Measurements from ENCODE around the gene SLC35A5. TPM values are rescaled to one million over a fixed set of nuclear protein-coding genes. Genes with fewer than 3 reads are reported as not detected.

SLC35A5 gene
- total and polyA plus RNA-seq, 2 donors (not counting 1 experiment from before 2014, with no cell fraction given) = 35.3 to 70.4 TPM

GRCh38 chr3:112604536-112604935, 42.7 kb downstream of the SLC35A5 start:
- no peaks in the 10 kb centered on the region for H4K20me1 ChIP-seq (ENCODE audit: control insufficient read depth, extremely low read depth, insufficient read depth, low read length)
- no peak overlapping the region for H2AFZ ChIP-seq (ENCODE audit: low read length)
- peak overlapping the region; percentile 45 for H3K4me2 ChIP-seq (ENCODE audit: extremely low read depth, insufficient read depth, low read length)
- peaks cover 6% of the 10 kb centered on the region for H3K4me1 ChIP-seq (ENCODE audit: control insufficient read depth, extremely low read depth, insufficient read depth, low read length)
- no peak for TF ChIP-seq EZH2 (IDR thresholded peaks at IDR 0.05; ENCODE audit: low read length, missing control alignments)
- H3K9me3 ChIP-seq (ENCODE audit: control insufficient read depth, insufficient read depth, low read depth, low read length) = no peaks in the 10 kb centered on the region
- peak; percentile 91 to 94 for DNase-seq (ENCODE audit: low read depth in 2 of 2)
- H3K27ac ChIP-seq (ENCODE audit: insufficient read depth, low read length) = peak overlapping the region; percentile 59
- no peak overlapping the region for H3K4me3 ChIP-seq (replicated peaks in 1 of 4; ENCODE audit: control extremely low read depth in 1 of 4, insufficient read depth in 1 of 4, low read depth in 3 of 4, low read length in 4 of 4)
- no peaks in the 10 kb centered on the region for H3K27me3 ChIP-seq (ENCODE audit: control insufficient read depth, insufficient read depth, low read length)
- H3K79me2 ChIP-seq (ENCODE audit: control insufficient read depth, insufficient read depth, low read length) = no peaks in the 10 kb centered on the region
- H3K36me3 ChIP-seq (ENCODE audit: control insufficient read depth, insufficient read depth, low read length) = peaks cover 3% of the 10 kb centered on the region
- H3K9ac ChIP-seq (ENCODE audit: insufficient read depth, low read length) = no peak overlapping the region

GRCh38 chr3:112605285-112605684, 43.4 kb downstream of the SLC35A5 start:
- H3K9me3 ChIP-seq (ENCODE audit: control insufficient read depth, insufficient read depth, low read depth, low read length) = no peaks in the 10 kb centered on the region
- H3K4me2 ChIP-seq (ENCODE audit: extremely low read depth, insufficient read depth, low read length) = peak overlapping the region; percentile 45
- no peaks in the 10 kb centered on the region for H3K79me2 ChIP-seq (ENCODE audit: control insufficient read depth, insufficient read depth, low read length)
- peak; percentile 95 to 99 for DNase-seq (ENCODE audit: low read depth in 2 of 2)
- no peak overlapping the region for H2AFZ ChIP-seq (ENCODE audit: low read length)
- H3K27me3 ChIP-seq (ENCODE audit: control insufficient read depth, insufficient read depth, low read length) = no peaks in the 10 kb centered on the region
- TF ChIP-seq CTCF (conservative IDR thresholded peaks at IDR 0.05 in 1 of 2, IDR thresholded peaks at IDR 0.05 in 1 of 2; ENCODE audit: low read depth in 1 of 2, low read length in 2 of 2) = no peak
- H4K20me1 ChIP-seq (ENCODE audit: control insufficient read depth, extremely low read depth, insufficient read depth, low read length) = no peaks in the 10 kb centered on the region
- H3K36me3 ChIP-seq (ENCODE audit: control insufficient read depth, insufficient read depth, low read length) = peaks cover 3% of the 10 kb centered on the region
- no peak overlapping the region for H3K4me3 ChIP-seq (replicated peaks in 1 of 4; ENCODE audit: control extremely low read depth in 1 of 4, insufficient read depth in 1 of 4, low read depth in 3 of 4, low read length in 4 of 4)
- H3K27ac ChIP-seq (ENCODE audit: insufficient read depth, low read length) = peak overlapping the region; percentile 59
- H3K9ac ChIP-seq (ENCODE audit: insufficient read depth, low read length) = no peak overlapping the region
- H3K4me1 ChIP-seq (ENCODE audit: control insufficient read depth, extremely low read depth, insufficient read depth, low read length) = peaks cover 6% of the 10 kb centered on the region

- no peak overlapping the region for H3K4me3 ChIP-seq (replicated peaks in 1 of 4; ENCODE audit: control extremely low read depth in 1 of 4, insufficient read depth in 1 of 4, low read depth in 3 of 4, low read length in 4 of 4)
- H3K4me1 ChIP-seq (ENCODE audit: control insufficient read depth, extremely low read depth, insufficient read depth, low read length) = peaks cover 6% of the 10 kb centered on the region
- no peaks in the 10 kb centered on the region for H3K27me3 ChIP-seq (ENCODE audit: control insufficient read depth, insufficient read depth, low read length)
- no peak overlapping the region for H3K9ac ChIP-seq (ENCODE audit: insufficient read depth, low read length)
- peak overlapping the region; percentile 59 for H3K27ac ChIP-seq (ENCODE audit: insufficient read depth, low read length)
- TF ChIP-seq CTCF (conservative IDR thresholded peaks at IDR 0.05 in 1 of 2, IDR thresholded peaks at IDR 0.05 in 1 of 2; ENCODE audit: low read depth in 1 of 2, low read length in 2 of 2) (no peak), EZH2 (IDR thresholded peaks at IDR 0.05; ENCODE audit: low read length, missing control alignments) (no peak)
- H3K36me3 ChIP-seq (ENCODE audit: control insufficient read depth, insufficient read depth, low read length) = peaks cover 3% of the 10 kb centered on the region
- no peaks in the 10 kb centered on the region for H3K79me2 ChIP-seq (ENCODE audit: control insufficient read depth, insufficient read depth, low read length)
- H3K4me2 ChIP-seq (ENCODE audit: extremely low read depth, insufficient read depth, low read length) = no peak overlapping the region
- peak in 1 of 2 donors; percentile 18 for DNase-seq (ENCODE audit: low read depth in 2 of 2)
- no peak overlapping the region for H2AFZ ChIP-seq (ENCODE audit: low read length)
- H4K20me1 ChIP-seq (ENCODE audit: control insufficient read depth, extremely low read depth, insufficient read depth, low read length) = no peaks in the 10 kb centered on the region
- no peaks in the 10 kb centered on the region for H3K9me3 ChIP-seq (ENCODE audit: control insufficient read depth, insufficient read depth, low read depth, low read length)
These were observed 44.3 kb downstream of the SLC35A5 start for GRCh38 chr3:112606098-112606497.

All from fibroblast of lung (primary cell).